Stimulated activated CD4-positive, alpha-beta T cell treated with anti-CD3 and anti-CD28 coated beads, Interleukin-12 subunit alpha, Interleukin-12 subunit beta, amount 100 ng/mL, for 4 hours (primary cell): Measurements from ENCODE around the gene BPI.
"Not testable (repeated sequence)": the region's sequence is repeated elsewhere in the genome, so short reads cannot be mapped to it uniquely, and the experiment has no call there.

Source experiments
- DNase-seq: peaks from one replicate; pipeline ENCODE4 v3.0.0-alpha.2; 2020

Gene BPI

GRCh38 chr20:38303908-38304379, at the start of gene BPI:
TSS of gene BPI (plus strand) at chr20:38304156. CDS start at chr20:38304224, 68 bp downstream.
- no peak for DNase-seq

- DNase-seq: not testable (repeated sequence)
These were observed 49.3 kb upstream of the BPI start for GRCh38 chr20:38254621-38255020.

- DNase-seq: no peak
These were observed 48.6 kb upstream of the BPI start for GRCh38 chr20:38255393-38255792.

GRCh38 chr20:38256021-38256420, 47.9 kb upstream of the BPI start:
- DNase-seq: no peak

GRCh38 chr20:38256966-38257365, 47.0 kb upstream of the BPI start:
- no peak for DNase-seq

GRCh38 chr20:38258545-38259215, 45.3 kb upstream of the BPI start:
- DNase-seq: no peak

GRCh38 chr20:38260025-38260377, 44.0 kb upstream of the BPI start:
- DNase-seq: no peak

GRCh38 chr20:38260378-38261053, 43.4 kb upstream of the BPI start, which contains the start of gene KIAA1755:
TSS of gene KIAA1755 (minus strand) at chr20:38260735. CDS start at chr20:38260500, 235 bp downstream.
- DNase-seq: no peak

- no peak for DNase-seq
These were observed 42.9 kb upstream of the BPI start for GRCh38 chr20:38261054-38261390.

GRCh38 chr20:38262931-38263330, 41.0 kb upstream of the BPI start:
- no peak for DNase-seq

- no peak for DNase-seq
These were observed 37.5 kb upstream of the BPI start for GRCh38 chr20:38266426-38266825.

- DNase-seq: no peak
These were observed 36.7 kb upstream of the BPI start for GRCh38 chr20:38267296-38267695.

- no peak for DNase-seq
These were observed 35.9 kb upstream of the BPI start for GRCh38 chr20:38267901-38268514.

- no peak for DNase-seq
These were observed 34.9 kb upstream of the BPI start for GRCh38 chr20:38269040-38269439.

GRCh38 chr20:38269715-38270114, 34.2 kb upstream of the BPI start:
- no peak for DNase-seq

- no peak for DNase-seq
These were observed 32.9 kb upstream of the BPI start for GRCh38 chr20:38270869-38271605.

- DNase-seq: no peak
These were observed 32.3 kb upstream of the BPI start for GRCh38 chr20:38271608-38272120.

- no peak for DNase-seq
These were observed 31.6 kb upstream of the BPI start for GRCh38 chr20:38272398-38272797.

- no peak for DNase-seq
These were observed 31.0 kb upstream of the BPI start for GRCh38 chr20:38272961-38273360.

GRCh38 chr20:38275815-38276550, 28.0 kb upstream of the BPI start:
- no peak for DNase-seq

GRCh38 chr20:38277285-38277684, 26.7 kb upstream of the BPI start:
- DNase-seq: no peak

- DNase-seq: no peak
These were observed 26.3 kb upstream of the BPI start for GRCh38 chr20:38277691-38278090.

GRCh38 chr20:38278131-38278530, 25.8 kb upstream of the BPI start:
- no peak for DNase-seq
